Measurements from ENCODE around the gene ROS1.

DNA sequence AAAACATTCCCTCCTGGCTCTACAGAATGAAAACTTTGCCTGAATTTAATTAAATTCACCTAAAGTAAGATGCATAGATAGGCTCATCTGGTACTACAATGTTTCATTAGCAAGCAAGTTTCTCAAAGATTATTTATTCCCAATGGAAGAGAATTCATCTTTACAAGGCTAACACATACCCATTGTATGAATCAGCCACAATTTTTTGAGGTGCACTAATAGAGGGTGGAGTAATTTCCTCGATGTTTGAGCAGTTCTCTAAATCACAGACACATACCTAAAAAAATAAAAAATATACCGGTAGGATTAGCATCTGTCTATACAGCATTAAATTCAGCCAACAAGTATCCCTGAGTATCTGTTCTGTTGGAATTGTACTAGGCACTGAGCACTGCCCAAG lies 32.7 kb downstream of the ROS1 start:
- no peak for TF ChIP-seq ISL1 (CRISPR knock-in tag; IDR thresholded peaks at IDR 0.05)
- TF ChIP-seq, protein P1, sequence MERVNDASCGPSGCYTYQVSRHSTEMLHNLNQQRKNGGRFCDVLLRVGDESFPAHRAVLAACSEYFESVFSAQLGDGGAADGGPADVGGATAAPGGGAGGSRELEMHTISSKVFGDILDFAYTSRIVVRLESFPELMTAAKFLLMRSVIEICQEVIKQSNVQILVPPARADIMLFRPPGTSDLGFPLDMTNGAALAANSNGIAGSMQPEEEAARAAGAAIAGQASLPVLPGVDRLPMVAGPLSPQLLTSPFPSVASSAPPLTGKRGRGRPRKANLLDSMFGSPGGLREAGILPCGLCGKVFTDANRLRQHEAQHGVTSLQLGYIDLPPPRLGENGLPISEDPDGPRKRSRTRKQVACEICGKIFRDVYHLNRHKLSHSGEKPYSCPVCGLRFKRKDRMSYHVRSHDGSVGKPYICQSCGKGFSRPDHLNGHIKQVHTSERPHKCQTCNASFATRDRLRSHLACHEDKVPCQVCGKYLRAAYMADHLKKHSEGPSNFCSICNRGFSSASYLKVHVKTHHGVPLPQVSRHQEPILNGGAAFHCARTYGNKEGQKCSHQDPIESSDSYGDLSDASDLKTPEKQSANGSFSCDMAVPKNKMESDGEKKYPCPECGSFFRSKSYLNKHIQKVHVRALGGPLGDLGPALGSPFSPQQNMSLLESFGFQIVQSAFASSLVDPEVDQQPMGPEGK (CRISPR knock-in tag; IDR thresholded peaks at IDR 0.05; ENCODE audit: borderline replicate concordance) = no peak
- no peak for TF ChIP-seq BACH2 (CRISPR knock-in tag; IDR thresholded peaks at IDR 0.05; ENCODE audit: borderline replicate concordance)
- TF ChIP-seq ZFP3 (CRISPR knock-in tag; IDR thresholded peaks at IDR 0.05) = no peak
- TF ChIP-seq PPARA (CRISPR knock-in tag; IDR thresholded peaks at IDR 0.05; ENCODE audit: borderline replicate concordance) = no peak
- no peak for TF ChIP-seq RARB (CRISPR knock-in tag; IDR thresholded peaks at IDR 0.05)
- no peak for TF ChIP-seq SNAI2 (CRISPR knock-in tag; IDR thresholded peaks at IDR 0.05)
- TF ChIP-seq CREB5 (CRISPR knock-in tag; IDR thresholded peaks at IDR 0.05; ENCODE audit: low read depth) = no peak
